IPS-NIHi7 (cell line): Measurements from ENCODE around the gene MICOS13.
"Not testable (repeated sequence)": the region's sequence is repeated elsewhere in the genome, so short reads cannot be mapped to it uniquely, and the experiment has no call there.

Experiments used
- DNase-seq: peaks from one replicate; pipeline ENCODE4 v3.0.0; 2012; ENCODE audit warnings: mixed read lengths; ENCODE audit errors: extremely low spot score

MICOS13 gene

DNA sequence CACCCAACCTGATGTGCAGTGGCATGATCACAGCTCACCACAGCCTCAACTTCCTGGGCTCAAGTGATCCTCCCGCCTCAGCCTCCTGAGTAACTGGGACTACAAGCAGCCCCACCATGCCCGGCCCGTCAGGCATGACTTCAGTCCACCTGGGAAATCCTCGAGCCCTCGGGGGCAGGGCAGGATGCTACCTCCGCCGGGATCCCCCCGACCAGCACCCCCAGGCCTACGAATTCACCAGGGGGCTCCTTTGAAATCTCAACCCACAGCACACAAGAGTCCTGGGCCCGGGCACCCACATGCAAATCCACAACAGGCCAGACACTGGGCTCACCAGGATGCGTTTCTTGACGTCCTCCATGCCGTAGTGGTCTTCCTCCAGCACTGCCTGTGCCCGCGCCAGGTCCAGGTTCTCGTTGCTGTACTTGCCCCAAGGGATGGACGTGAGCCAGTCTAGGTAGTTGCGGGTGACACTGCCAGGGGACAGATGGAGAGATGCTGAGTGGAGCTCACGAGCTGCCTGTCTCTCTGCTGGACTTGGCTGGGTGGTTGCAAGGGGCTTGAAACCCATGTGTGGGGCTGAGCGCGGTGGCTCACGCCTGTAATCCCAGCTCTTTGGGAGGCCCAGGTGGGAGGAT is 20.3 kb upstream of the MICOS13 start:
- no peak for DNase-seq

DNA sequence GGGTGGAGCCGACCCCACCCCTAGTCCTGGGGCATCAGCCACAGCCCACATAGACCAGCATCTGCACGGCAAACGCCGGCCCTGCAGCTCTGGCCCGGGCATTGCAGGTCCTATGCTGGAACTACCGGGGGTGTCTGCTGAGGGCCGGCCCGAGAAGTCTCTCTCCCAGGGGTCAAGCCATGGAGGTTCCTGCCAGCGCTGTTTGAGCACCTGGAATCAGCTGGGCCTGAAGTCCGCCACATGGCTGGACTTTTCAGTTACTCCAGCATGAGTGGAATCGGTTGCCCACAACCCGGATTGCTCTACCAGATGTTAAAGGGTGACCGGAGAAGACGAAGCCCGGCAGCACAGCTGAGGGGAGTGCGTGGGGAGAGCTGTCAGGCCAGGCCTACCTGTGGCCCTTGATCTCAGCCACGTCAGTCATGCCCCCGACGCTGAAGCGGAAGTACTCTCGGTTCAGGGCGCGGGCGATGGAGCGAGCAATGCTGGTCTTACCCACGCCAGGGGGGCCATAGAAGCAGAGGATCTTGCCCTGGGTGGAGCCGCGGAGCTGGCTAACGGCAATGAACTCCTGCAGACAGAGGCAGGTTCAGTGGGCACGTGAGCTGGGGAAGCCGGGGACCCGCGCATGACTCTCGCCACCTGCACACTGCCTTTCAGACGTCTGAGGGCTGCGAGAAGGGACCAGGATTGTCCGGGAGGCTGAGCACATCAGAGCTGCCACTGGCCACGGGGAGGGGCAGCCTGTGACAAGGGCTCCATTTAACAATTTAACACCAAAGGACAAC is 18.5 kb upstream of the MICOS13 start:
- DNase-seq = no peak

DNA sequence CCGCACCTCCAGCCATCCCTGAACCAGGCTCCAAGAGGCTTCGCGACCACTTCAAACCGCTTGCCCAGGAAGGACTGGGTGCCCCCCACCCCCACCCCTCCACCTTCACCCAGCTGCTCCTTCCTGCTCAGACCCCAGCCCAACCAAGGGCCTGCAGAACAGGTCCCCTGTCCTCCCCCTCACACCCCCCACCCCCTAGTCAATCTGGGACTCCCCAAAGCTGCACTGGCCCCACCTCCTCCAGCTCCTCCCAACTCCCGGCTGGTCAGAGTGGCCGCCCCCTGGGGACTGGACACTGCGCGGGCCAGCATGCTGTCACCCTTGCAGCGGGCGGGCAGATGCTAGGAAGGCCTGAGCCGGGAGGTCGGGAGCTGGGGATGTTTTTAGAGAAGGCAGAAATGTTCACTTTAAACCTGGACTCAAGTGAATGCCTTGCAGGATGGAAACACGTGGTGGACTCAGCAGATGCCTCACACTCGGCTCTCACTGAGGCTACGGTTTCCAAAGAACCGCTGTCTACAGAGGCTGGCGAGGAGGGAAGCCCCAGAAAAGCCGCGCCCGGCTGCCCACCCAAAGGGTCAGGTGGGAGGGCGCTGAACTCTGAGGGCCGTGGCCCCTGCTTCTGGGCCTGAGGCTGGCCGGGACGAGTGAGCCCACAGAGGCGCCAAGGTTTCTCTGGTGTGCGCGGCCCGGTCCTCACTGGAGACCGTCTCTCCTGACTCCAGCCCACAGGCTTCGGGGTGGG is 17.7 kb upstream of the MICOS13 start:
- DNase-seq = no peak

DNA sequence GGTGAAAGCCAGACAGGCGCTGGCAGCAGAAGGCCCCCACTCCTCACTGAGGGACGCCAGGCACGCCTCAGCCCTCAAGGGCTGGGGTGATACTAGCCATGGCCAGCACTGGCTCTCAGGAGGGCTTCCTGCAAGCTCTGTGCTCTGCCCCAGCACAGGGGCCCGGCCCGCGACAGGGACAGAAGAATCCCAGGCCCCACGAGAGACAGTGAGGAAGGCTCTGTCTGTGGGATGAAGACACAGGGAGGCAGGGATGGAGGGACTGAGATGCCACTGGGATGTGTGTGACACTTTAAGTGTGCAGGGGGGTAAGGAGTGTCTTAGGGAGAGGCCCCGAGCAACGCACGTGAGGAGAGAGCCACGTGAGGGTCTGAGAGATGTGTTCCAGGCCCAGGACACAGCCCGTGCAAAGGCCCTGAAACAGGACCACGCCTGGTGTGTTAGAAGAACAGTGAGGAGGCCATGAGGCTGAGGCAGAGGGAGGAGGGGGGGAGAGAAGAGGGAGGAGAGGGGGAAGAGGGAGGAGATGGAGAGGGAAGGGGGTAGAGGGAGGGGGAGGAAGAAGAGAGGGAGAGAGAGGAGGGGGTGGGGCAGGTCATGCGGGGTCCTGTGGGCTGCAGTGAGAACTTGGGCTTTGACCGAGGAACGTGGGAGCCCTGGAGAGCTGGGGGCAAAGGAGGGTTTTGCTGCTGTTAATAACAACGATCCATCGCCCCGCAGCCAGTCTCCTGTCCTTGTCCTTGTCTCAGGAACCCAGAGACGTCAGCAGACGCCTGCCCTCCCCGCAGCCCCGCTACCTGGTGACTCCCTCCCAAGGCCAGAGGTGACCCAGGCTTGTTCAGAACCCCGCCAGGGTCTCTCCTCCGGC is 16.9 kb upstream of the MICOS13 start:
- no peak for DNase-seq

DNA sequence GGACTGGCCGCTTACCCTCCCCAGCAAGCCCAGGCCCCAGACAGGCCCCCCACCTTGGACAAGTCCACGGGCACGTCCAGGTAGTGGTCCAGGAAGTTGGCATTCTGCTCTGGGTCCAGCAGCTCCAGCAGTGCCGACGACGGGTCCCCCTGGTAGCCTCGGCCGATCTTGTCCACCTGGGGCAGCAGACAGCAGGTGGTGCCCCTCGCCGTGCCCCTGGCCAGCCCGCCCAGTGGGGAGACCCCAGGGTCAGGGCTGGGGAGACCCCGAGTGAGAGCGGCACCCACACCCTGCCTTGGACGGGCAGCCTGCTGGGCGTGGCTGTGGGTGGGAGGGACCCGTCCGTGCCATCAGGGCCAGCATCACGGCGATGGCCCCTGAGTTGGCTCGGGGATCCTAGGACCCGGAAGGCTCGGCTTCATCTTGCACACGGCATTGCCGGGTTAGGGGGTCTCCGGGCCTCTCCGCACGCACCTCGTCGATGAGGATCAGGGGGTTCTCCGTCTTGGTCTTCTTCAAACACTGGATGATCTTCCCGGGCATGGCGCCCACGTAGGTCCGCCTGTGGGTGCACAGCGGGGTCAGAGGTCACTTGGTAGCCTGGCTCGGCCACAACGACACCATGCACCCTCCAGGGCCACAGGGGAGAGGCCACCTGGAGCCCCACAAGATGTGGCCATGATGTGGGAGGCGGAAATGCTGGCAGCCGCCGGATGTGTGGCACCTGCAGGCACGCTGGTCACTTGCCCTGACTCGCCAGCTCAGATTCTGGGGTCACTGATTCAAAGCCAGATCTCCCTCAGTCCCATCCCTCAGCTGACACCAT is 16.1 kb upstream of the MICOS13 start:
- no peak for DNase-seq

DNA sequence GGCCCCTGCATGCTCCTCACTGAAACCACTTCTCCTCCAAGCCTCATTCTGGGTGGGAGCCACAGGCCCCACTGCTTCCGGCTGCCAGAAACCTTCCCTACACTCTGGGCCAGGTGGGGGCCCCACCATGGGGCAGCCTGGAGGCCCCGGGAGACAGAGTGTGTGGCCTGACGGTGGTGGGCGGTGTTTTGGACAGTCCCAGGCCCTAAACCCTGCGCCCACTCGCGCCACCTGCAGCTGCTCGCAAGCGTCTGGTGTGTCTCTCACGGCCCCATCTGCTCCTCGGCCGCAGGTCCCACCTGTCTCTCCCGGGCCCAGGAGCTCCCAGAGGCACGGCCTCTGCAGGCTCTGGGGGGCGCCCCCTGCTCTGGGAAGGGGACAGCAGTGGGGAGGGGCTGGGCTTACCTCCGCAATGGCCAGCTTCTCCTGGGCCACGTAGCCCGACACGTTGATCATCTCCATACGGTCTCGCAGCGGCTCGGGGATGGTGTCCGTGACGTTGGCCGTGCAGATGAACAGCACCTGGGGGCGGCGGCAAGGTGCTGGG is 15.4 kb upstream of the MICOS13 start:
- DNase-seq = no peak

DNA sequence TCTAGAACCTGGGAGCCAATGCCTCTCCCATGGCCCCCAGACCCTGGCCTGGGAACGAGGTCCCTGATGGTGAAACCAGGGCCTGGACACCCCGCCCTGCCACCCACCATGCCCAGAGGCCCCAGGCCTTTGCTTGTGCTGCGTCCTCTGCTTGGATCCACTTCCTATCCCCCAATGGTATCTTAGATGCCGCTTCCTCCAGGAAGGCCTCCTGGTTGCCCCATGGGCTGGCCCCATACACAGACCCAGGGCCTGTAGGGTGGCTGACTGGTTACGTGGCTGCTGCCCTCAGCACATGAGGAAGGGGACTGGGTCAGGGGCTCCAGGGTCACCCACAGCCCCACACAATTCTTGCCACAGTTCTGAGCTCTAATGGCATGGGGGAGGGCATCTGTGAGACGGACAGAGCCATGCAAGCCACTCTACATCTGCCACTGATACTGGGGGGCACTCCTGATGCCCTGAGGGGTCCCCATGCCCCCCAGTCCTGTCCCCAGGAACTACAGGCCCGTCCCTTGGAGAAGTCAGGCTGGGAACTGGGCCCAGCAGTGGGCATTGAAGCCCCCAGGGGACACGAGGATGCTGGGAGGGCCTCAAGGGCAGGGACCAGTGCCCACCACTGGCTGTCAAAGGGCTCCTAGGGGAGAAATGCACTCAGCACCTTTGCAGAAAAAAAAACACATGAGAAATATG is 14.8 kb upstream of the MICOS13 start:
- DNase-seq = no peak

DNA sequence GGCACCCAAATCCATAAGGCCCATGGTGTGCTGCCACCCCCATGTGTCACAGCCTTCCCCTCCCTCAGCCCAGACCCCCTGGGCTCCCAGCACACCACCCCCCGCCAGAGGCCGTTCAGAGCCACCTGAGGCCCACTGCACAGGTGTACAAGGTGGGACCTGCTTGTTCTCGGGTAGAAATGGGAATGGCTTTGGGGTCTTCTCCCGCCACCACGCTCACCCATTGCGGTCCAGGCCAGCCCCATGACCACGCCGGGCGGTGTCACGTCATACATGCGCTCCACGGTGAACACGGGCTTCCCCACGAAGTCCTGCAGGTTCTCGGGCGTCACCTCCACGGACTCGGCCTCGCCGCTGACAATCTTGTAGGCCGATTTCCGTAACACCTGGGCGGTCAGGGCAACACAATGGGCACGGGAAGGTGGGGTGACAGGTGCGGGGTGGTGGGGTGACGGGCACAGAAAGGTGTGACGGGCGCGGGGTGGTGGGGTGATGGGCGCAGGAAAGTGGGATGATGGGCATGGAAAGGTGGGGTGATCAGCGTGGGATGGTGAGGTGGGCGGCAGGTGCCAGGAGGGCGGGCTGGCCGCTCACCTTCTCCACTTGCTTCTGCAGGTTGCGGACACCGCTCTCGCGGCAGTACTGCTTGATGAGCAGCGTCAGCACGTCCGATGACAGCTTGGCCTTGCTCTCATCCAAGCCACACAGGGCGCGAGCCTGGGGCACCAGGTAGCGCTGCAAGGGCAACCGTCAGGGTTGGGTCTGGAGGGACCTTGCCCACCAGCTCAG is 14.0 kb upstream of the MICOS13 start:
- DNase-seq = no peak

DNA sequence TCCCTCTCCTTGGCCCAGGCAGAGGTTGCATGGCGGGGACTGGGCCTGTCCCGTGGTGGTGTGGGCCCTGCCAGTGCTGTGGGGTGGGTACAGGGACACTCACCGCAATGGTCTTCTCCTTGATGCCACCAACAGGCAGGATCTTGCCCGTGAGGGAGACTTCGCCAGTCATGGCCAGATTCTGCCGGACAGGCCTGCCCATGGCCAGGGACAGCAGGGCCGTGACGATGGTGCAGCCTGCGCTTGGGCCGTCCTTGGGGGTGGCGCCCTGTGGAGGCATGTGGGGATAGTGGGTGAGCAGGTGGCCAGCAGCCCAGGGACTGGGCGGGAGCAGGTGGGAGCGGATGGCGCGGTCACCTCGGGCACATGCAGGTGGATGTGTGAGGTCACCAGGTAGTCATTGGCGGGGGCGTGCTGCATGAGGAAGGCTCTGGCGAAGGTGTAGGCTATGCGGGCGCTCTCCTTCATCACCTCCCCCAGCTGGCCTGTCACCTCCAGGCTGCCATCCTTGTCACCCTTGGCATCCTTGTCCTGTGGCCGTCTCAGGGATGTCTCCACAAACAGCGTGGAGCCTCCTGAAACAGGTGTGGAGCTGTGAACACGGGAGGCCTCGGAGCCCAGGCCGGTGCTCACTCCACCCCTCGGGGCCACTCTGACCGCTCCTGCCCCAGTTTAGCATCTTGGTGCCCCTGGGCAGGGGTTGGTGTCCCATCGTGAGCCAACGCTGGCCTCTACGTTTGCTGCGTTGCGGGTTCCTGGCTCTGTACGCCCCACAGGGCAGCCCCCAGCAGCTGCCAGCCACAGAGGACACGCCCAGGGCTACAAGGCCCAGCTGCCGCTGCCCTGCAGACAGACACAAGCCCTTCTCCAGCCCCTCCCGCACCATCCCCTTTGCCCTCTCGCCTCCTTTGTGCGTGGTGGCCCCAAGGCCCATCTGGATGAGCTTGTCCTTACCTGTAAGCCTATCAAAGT is 13.2 kb upstream of the MICOS13 start:
- DNase-seq = no peak

DNA sequence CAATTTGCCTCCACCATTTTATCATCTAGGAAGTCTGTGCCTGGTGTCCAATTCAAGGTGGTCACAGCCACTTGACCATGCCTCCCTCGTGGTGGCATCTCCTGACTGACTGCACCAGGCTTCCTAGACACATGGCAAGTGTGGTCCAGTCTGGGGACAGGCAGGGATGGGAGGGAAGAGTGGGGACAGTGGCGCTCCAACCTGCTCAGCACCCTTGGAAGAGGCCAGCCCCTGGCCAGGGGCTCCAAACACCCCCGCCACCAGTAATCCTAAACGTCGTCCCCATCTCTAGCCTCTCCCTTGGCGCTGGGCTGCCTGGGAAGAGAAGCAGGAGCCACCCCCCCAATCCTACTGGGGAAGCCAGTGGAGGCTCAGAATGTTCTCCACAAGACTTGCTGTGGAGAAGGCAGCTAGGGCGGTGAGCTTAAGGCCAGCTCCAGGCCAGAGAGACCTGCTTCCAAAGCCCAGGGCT is 12.4 kb upstream of the MICOS13 start:
- DNase-seq = no peak

DNA sequence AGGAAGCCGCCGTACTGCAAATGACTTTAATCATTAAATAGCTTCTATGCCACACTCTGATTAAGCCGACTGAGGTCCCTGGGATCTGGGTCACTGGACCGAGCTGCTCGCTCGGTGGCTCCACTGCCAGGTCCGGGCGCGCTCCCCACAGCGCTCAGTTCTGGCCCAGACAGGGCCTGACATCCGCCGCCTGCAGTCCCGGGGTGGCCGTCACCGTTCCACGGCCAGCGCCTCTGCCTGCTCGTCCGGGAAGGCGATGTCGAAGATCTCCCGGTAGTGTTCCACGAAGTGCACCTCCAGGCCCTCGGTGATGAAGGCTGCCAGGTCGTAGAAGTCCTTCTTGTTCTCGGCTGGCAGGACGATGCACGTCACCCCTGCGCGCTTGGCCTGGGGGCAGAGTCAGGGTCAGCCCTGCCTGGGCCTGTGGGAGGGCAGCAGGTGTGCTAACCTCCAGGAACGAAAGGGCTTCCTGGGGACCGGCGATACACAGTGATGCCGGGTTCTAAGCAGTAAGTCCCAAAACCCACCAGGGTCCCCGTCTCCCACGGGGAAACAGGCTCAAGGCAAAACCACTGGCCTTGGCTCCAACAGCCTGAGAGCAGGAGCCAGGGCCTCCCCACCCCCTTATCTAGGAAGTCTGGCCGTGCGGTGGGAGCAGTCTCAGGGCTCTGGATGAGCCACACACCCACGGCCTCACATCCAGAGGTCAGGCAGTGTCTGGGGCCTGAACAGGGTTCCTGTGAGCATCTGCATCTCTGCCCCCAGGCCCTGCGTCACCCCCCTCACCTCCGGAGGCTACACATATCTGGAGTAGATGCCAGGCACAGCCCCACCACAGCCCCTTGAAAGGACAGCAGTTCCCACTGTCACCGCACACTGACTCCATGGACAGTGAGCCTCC is 11.8 kb upstream of the MICOS13 start:
- no peak for DNase-seq

DNA sequence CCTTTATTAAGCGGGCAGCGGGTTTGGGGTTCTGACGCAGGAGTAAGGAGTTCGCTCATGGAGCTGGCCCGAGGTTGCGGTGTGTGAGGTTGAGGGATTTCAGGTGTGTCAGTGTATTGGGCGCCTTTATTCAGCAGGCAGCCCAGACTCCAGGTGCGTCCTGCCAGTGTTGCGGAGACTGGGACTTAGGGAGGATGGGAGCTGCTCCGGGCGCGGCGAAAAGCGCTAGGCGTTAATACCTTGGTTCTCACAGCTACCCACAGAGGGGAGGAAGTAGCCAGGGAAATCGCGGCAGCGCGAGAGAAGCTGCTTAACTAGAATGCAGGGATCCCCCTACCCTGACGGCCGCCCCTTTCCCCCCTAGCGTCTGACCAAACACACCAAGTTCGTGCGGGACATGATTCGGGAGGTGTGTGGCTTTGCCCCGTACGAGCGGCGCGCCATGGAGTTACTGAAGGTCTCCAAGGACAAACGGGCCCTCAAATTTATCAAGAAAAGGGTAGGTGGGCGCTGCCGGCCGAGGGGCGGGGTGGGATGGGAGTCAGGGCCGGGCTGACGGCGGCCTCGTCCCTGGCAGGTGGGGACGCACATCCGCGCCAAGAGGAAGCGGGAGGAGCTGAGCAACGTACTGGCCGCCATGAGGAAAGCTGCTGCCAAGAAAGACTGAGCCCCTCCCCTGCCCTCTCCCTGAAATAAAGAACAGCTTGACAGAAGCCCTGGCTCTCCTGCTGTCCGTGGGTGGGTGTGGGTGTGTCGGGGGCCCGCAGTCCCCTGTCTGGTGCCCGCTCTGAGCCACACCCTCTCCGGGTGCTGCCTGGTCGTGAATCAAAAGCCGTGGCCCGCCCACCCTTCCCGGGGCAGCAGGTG is 10.9 kb upstream of the MICOS13 start:
- no peak for DNase-seq

DNA sequence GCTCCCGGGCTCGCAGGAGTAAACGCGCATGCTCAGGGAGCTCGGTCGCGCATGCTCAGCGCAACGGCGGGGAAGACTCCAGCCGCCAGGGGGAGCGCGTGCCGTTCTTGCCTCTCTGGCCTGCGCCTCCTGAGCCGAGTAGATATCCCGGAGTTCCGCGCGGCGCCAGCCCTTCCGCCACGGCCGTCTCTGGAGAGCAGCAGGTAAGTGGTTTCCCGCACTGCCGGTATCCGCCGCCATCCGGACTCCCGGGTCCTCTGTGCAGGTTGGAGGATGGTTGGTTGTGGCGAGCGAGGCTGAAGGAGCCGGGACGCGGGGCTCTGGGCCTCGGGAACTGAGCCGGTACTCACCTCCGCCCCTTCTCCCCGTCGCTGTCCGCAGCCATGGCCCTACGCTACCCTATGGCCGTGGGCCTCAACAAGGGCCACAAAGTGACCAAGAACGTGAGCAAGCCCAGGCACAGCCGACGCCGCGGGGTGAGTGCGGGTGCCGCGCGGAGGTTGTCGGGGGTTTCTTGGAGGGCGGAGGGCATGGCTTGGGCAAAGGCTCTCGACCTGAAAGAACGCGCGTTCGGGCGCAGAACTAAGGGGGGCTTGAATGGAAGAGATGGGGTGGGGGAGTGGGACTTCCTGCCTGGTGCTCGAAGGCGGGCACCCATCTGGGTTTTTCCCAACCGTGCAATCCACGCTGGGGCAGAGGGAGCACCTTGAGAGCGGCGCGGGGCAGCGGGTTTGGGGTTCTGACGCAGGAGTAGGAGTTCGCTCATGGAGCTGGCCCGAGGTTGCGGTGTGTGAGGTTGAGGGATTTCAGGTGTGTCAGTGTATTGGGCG is 10.0 kb upstream of the MICOS13 start, which contains the start of gene RPL36:
Gene RPL36 (plus strand): TSS at position 171 of the 830 bp plus-strand sequence. CDS start 213 bp downstream, at position 384.
- DNase-seq = peak; percentile 94

DNA sequence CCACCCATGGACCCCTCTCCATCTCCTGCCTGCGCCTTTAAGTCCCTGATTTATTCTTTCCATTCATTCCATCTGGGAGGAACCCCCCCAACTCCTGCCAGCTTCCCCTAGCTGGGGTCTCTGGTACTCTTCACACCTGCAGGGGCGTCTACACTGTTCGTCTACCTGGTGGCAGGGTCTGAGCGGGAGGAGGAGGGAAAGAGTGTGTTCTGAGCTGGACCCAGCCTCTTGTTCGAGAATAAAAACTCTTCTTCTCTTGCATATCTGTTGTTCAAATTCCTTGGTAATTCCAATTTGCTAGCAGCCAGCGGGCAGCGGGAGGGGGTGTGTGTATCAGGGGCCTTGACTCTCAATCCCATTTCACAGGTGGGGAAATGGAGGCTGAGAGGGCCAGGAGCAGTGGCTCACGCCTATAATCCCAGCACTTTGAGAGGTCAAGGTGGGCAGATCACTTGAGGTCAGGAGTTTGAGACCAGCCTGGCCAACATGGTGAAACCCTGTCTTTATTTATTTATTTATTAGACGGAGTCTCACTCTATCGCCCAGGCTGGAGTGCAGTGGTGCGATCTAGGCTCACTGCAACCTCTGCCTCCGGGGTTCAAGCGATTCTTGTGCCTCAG is 8.1 kb upstream of the MICOS13 start:
- DNase-seq = not testable (repeated sequence)
